Endothelial cell of umbilical vein (primary cell): Measurements from ENCODE around the gene LINC00237.

Experiments used
- EZH2 ChIP-seq: IDR thresholded peaks from 2 replicates; pipeline ENCODE4 v1.6.1; 2012; ENCODE audit warnings: borderline replicate concordance, low read depth, mild to moderate bottlenecking, moderate library complexity, low read length, inconsistent platforms; ENCODE audit not compliant: severe bottlenecking
- FOS ChIP-seq: IDR thresholded peaks from 2 replicates; pipeline ENCODE4 v1.6.1; 2011; ENCODE audit warnings: mild to moderate bottlenecking, low read length, moderate library complexity, borderline replicate concordance; ENCODE audit not compliant: insufficient read depth
- GATA2 ChIP-seq: IDR thresholded peaks from 2 replicates; pipeline ENCODE4 v1.7.0; 2011; ENCODE audit warnings: low read depth, mild to moderate bottlenecking, moderate library complexity, mixed read lengths, low read length; ENCODE audit not compliant: insufficient read length, insufficient read depth
- JUN ChIP-seq: IDR thresholded peaks from 2 replicates; pipeline ENCODE4 v1.6.1; 2011; ENCODE audit warnings: borderline replicate concordance, low read depth; ENCODE audit not compliant: insufficient read length, insufficient read depth
- MYC ChIP-seq: IDR thresholded peaks from one replicate; pipeline ENCODE4 v1.6.1; 2011; ENCODE audit warnings: mild to moderate bottlenecking, low read depth, low read length
- POLR2A ChIP-seq: IDR thresholded peaks from 2 replicates; pipeline ENCODE4 v1.6.1; 2012; ENCODE audit warnings: low read depth, mild to moderate bottlenecking, control low read depth, low read length
- POLR2AphosphoS5 ChIP-seq: IDR thresholded peaks from 2 replicates; pipeline ENCODE4 v1.6.1; 2012; ENCODE audit warnings: low read depth, mild to moderate bottlenecking, control low read depth, low read length, moderate library complexity; ENCODE audit not compliant: insufficient read depth
- TF ChIP-seq, protein P1 (sequence below), 2 donors: IDR thresholded peaks; 1 replicate in 1 of 2; 2 replicates in 1 of 2; pipeline ENCODE4 v1.5.1; 2011; ENCODE audit warnings: low read length in 2 of 2, mild to moderate bottlenecking in 2 of 2, moderate library complexity in 2 of 2, control low read depth in 1 of 2, inconsistent platforms in 1 of 2, low read depth in 1 of 2; ENCODE audit not compliant: insufficient read depth in 1 of 2; ENCODE audit errors: extremely low read depth in 1 of 2
- TF ChIP-seq, protein P2 (sequence below): IDR thresholded peaks from 2 replicates; pipeline ENCODE4 v1.6.1; 2011; ENCODE audit not compliant: insufficient read depth, insufficient read length

DNA sequence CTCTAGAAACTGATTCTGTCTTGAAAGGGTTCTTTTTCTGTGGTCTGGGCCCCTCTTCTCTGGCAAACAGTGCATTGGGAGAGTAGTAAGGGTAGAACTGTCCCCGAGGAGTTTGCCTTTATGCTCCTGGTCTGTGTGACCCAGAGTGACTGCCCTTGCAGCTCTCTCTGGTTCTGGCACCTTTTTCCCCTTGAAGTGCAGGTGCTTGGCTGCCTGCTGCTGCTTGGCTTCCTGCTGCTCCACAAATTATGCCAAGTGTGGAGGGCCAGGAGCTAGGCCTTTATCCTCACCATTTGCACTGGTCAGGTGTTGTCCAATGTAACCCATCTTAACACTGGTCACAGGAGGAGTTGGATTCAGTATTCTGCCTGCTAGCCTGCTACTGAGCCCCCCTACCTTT is 30.9 kb upstream of the LINC00237 start:
- TF ChIP-seq POLR2AphosphoS5 = no peak
- TF ChIP-seq MYC = no peak
- no peak for TF ChIP-seq POLR2A
- TF ChIP-seq, protein P1, sequence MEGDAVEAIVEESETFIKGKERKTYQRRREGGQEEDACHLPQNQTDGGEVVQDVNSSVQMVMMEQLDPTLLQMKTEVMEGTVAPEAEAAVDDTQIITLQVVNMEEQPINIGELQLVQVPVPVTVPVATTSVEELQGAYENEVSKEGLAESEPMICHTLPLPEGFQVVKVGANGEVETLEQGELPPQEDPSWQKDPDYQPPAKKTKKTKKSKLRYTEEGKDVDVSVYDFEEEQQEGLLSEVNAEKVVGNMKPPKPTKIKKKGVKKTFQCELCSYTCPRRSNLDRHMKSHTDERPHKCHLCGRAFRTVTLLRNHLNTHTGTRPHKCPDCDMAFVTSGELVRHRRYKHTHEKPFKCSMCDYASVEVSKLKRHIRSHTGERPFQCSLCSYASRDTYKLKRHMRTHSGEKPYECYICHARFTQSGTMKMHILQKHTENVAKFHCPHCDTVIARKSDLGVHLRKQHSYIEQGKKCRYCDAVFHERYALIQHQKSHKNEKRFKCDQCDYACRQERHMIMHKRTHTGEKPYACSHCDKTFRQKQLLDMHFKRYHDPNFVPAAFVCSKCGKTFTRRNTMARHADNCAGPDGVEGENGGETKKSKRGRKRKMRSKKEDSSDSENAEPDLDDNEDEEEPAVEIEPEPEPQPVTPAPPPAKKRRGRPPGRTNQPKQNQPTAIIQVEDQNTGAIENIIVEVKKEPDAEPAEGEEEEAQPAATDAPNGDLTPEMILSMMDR (IDR thresholded peaks at IDR 0.05; ENCODE audit: extremely low read depth in 1 of 2, insufficient read depth in 1 of 2, low read depth in 1 of 2, low read length in 2 of 2) = no peak
- TF ChIP-seq EZH2 = no peak
- TF ChIP-seq, protein P2, sequence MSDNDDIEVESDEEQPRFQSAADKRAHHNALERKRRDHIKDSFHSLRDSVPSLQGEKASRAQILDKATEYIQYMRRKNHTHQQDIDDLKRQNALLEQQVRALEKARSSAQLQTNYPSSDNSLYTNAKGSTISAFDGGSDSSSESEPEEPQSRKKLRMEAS = no peak
- no peak for TF ChIP-seq JUN
- TF ChIP-seq FOS = no peak
- TF ChIP-seq GATA2 = no peak
